Measurements from ENCODE around the gene GTF3C6.

The GTF3C6 gene

DNA sequence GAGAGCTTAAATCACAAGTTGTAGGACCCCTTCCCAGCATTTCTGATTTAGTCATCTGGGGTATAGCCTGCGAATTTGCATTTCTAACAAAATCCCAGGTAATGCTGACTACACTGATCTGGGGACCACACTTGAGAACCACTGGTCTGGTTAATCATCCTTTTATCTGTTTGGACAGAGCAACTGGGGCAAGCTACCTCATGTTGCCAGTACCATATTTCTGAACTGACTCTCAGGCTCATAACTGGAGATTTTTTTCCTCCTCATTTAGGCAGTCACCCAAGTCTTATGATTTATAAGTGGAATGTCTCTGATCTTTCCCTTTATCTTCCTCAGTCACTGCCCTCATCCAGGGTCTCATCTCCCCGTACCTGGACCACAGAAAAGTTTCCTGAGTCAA, 12.0 kb upstream of the GTF3C6 start:
- Histone ChIP-seq H3K9me3 (ENCODE audit: insufficient read depth, low read length) (no peaks in the 10 kb centered on the region), H4K20me1 (ENCODE audit: insufficient read depth, low read length) (no peaks in the 10 kb centered on the region), H3K36me3 (replicated peaks; ENCODE audit: low read depth, low read length) (no peaks in the 10 kb centered on the region), H3K27ac (ENCODE audit: low read length) (no peak overlapping the region), H3K27me3 (ENCODE audit: low read depth, low read length) (no peaks in the 10 kb centered on the region), H3K4me2 (ENCODE audit: low read length) (no peak overlapping the region), H3K9ac (ENCODE audit: low read length) (no peak overlapping the region), H3K4me3 (ENCODE audit: low read length) (no peak overlapping the region), H3K4me1 (ENCODE audit: low read length) (peaks cover 17% of the 10 kb centered on the region), H3K79me2 (ENCODE audit: low read length) (no peaks in the 10 kb centered on the region), H2AFZ (ENCODE audit: low read depth, low read length) (no peak overlapping the region)
- TF ChIP-seq, protein P1, sequence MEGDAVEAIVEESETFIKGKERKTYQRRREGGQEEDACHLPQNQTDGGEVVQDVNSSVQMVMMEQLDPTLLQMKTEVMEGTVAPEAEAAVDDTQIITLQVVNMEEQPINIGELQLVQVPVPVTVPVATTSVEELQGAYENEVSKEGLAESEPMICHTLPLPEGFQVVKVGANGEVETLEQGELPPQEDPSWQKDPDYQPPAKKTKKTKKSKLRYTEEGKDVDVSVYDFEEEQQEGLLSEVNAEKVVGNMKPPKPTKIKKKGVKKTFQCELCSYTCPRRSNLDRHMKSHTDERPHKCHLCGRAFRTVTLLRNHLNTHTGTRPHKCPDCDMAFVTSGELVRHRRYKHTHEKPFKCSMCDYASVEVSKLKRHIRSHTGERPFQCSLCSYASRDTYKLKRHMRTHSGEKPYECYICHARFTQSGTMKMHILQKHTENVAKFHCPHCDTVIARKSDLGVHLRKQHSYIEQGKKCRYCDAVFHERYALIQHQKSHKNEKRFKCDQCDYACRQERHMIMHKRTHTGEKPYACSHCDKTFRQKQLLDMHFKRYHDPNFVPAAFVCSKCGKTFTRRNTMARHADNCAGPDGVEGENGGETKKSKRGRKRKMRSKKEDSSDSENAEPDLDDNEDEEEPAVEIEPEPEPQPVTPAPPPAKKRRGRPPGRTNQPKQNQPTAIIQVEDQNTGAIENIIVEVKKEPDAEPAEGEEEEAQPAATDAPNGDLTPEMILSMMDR (IDR thresholded peaks at IDR 0.05; ENCODE audit: low read depth, low read length) = no peak
- TF ChIP-seq EZH2phosphoT487 (IDR thresholded peaks at IDR 0.05; ENCODE audit: low read depth) = no peak

DNA sequence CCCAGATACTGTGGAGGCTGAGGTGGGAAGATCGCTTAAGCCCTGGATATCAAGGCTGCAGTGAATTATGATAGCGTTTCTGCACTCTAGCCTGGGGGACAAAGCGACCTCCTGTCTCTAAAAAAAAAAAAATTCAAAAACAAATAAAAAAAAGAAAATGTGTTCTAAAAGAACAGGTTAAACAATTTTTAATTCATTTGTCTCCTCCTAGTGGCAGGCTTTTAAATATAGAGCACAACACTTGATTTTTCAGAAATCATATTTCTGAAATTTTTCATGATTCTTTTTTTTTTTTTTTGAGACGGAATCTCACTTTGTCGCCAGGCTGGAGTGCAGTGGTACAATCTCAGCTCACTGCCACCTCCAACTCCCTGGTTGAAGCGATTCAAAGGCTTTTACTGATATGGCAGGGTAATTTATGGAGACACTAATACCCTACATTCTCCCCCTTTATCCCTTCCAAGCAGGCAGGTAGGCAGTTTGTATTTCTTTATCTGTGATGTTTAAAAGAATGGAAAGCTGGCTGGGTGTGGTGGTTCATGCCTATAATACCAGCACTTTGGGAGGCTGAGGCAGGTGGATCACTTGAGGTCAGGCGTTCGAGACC, 8.7 kb upstream of the GTF3C6 start:
- Histone ChIP-seq H2AFZ (ENCODE audit: low read depth, low read length) (0 out of 2 replicates have a peak overlapping the region, but pooled peaks have one; percentile 88), H3K27me3 (ENCODE audit: low read depth, low read length) (no peaks in the 10 kb centered on the region), H3K4me1 (ENCODE audit: low read length) (peaks cover 11% of the 10 kb centered on the region), H3K27ac (ENCODE audit: low read length) (no peak overlapping the region), H4K20me1 (ENCODE audit: insufficient read depth, low read length) (no peaks in the 10 kb centered on the region), H3K79me2 (ENCODE audit: low read length) (no peaks in the 10 kb centered on the region), H3K4me2 (ENCODE audit: low read length) (peak overlapping the region; percentile 67), H3K36me3 (replicated peaks; ENCODE audit: low read depth, low read length) (no peaks in the 10 kb centered on the region), H3K9me3 (ENCODE audit: insufficient read depth, low read length) (no peaks in the 10 kb centered on the region), H3K4me3 (ENCODE audit: low read length) (peak overlapping the region; percentile 48), H3K9ac (ENCODE audit: low read length) (peak overlapping the region; percentile 30)
- TF ChIP-seq, protein P1 (IDR thresholded peaks at IDR 0.05; ENCODE audit: low read depth, low read length) = peak; percentile 59
- TF ChIP-seq EZH2phosphoT487 (IDR thresholded peaks at IDR 0.05; ENCODE audit: low read depth) = no peak

DNA sequence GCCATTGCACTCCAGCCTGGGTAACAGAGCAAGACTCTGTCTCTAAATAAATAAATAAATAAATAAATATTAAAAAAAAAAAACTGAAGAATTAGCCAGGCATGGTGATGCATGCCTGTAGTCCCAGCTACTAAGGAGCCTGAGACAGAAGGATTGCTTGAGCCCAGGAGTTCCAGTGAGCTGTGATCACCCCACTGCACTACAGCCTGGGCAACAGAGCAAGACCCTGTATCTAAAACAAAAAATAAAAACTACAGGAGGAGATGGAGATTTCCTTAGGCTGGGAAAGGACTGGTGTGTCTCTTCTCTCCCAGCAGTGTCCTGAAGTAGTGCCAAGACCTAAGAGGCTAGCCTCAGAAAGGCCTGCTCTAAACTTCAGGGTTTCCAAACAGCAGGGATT, 8.1 kb upstream of the GTF3C6 start:
- Histone ChIP-seq H3K4me2 (ENCODE audit: low read length) (no peak overlapping the region), H3K36me3 (replicated peaks; ENCODE audit: low read depth, low read length) (no peaks in the 10 kb centered on the region), H2AFZ (ENCODE audit: low read depth, low read length) (no peak overlapping the region), H3K79me2 (ENCODE audit: low read length) (no peaks in the 10 kb centered on the region), H3K9me3 (ENCODE audit: insufficient read depth, low read length) (no peaks in the 10 kb centered on the region), H3K27me3 (ENCODE audit: low read depth, low read length) (no peaks in the 10 kb centered on the region), H3K9ac (ENCODE audit: low read length) (no peak overlapping the region), H3K4me1 (ENCODE audit: low read length) (peaks cover 5% of the 10 kb centered on the region), H4K20me1 (ENCODE audit: insufficient read depth, low read length) (no peaks in the 10 kb centered on the region), H3K27ac (ENCODE audit: low read length) (no peak overlapping the region), H3K4me3 (ENCODE audit: low read length) (no peak overlapping the region)
- TF ChIP-seq, protein P1 (IDR thresholded peaks at IDR 0.05; ENCODE audit: low read depth, low read length) = no peak
- TF ChIP-seq EZH2phosphoT487 (IDR thresholded peaks at IDR 0.05; ENCODE audit: low read depth) = no peak

DNA sequence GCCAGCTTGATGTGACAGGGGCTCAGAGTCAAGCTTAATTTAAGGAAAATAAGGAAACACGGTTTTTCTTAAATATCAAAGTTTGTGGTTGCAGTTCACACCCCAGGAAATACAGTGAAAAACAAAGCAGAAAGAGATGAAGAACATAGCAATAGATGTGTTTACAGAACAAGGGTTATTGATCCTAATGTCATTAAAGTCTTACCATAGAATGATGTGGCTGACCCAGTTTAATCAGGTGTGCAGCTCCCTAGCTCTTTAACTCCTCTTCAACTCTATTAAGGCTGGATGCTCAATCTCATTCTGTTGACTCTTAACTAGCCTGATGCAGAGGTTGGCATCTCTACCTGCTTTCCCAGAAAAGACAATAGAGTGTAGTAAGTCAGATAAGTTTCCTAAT, 7.5 kb upstream of the GTF3C6 start:
- no peak overlapping the region for H3K9ac ChIP-seq (ENCODE audit: low read length)
- H3K79me2 ChIP-seq (ENCODE audit: low read length) = no peaks in the 10 kb centered on the region
- TF ChIP-seq EZH2phosphoT487 (IDR thresholded peaks at IDR 0.05; ENCODE audit: low read depth) = no peak
- TF ChIP-seq, protein P1 (IDR thresholded peaks at IDR 0.05; ENCODE audit: low read depth, low read length) = no peak
- no peak overlapping the region for H3K4me2 ChIP-seq (ENCODE audit: low read length)
- H3K36me3 ChIP-seq (replicated peaks; ENCODE audit: low read depth, low read length) = no peaks in the 10 kb centered on the region
- no peak overlapping the region for H3K27ac ChIP-seq (ENCODE audit: low read length)
- H2AFZ ChIP-seq (ENCODE audit: low read depth, low read length) = no peak overlapping the region
- peaks cover 5% of the 10 kb centered on the region for H3K4me1 ChIP-seq (ENCODE audit: low read length)
- no peaks in the 10 kb centered on the region for H4K20me1 ChIP-seq (ENCODE audit: insufficient read depth, low read length)
- H3K9me3 ChIP-seq (ENCODE audit: insufficient read depth, low read length) = no peaks in the 10 kb centered on the region
- no peak overlapping the region for H3K4me3 ChIP-seq (ENCODE audit: low read length)
- no peaks in the 10 kb centered on the region for H3K27me3 ChIP-seq (ENCODE audit: low read depth, low read length)

Data from OCI-LY3 (cell line).